Upper lobe of right lung (tissue), 1 donor: ENCODE data around the gene HACD4. TPM values are rescaled to one million over a fixed set of nuclear protein-coding genes. Genes with fewer than 3 reads are reported as not detected.

ENCODE experiments used
- ATAC-seq: fragments of 200-7000 bp; cut with Tn5 transposase; one replicate; pipeline ENCODE4 v1.9.1; 2020; ENCODE audit warnings: mild to moderate bottlenecking, moderate library complexity
- DNase-seq: peaks from one replicate; pipeline ENCODE4 v3.0.0-alpha.2; 2020
- H3K27ac ChIP-seq: fragments of 200-600 bp; one replicate; pipeline ENCODE4 v1.8.0; 2022
- H3K27me3 ChIP-seq: fragments of 200-600 bp; one replicate; pipeline ENCODE4 v1.8.0; 2022; ENCODE audit warnings: mild to moderate bottlenecking
- H3K36me3 ChIP-seq: fragments of 200-600 bp; one replicate; pipeline ENCODE4 v1.8.0; 2022
- H3K4me1 ChIP-seq: fragments of 200-600 bp; one replicate; pipeline ENCODE4 v1.8.0; 2022
- H3K4me3 ChIP-seq: fragments of 200-600 bp; one replicate; pipeline ENCODE4 v1.8.0; 2022; ENCODE audit warnings: mild to moderate bottlenecking
- H3K9me3 ChIP-seq: fragments of 200-600 bp; one replicate; pipeline ENCODE4 v1.8.0; 2022
- CTCF ChIP-seq: fragments of 200-600 bp; IDR thresholded peaks from one replicate; pipeline ENCODE4 v1.8.0; 2022; ENCODE audit warnings: antibody characterized with exemption
- intact Hi-C: fragments of 100-400 bp; cut with DNase I; formaldehyde crosslinking; loops from one replicate; pipeline ENCODE4 v1.11.0; 2022
- total RNA-seq: library from RNA; stranded (reverse); fragmentation: NEBNext Ultra II Directional; extraction: Animal tissue kit (Norgen Biotek cat#: 25700); gene quantifications from one replicate; pipeline ENCODE4 v1.2.1, GENCODE V29; 2021
- donor health status: DM: no; HTN: yes; CAD: no; lungs with severe emphysema.

HACD4 gene
- total RNA-seq, 1 donor from 2014 or later = 10.6 TPM

- intact Hi-C loops = no loop called here
- ATAC-seq (no peak), DNase-seq (no peak)
- H3K27ac ChIP-seq = no peak overlapping the region
- no peak overlapping the region for H3K4me3 ChIP-seq
- no peaks in the 10 kb centered on the region for H3K9me3 ChIP-seq
- TF ChIP-seq CTCF = no peak
- no peaks in the 10 kb centered on the region for H3K27me3 ChIP-seq
- no peaks in the 10 kb centered on the region for H3K36me3 ChIP-seq
- no peaks in the 10 kb centered on the region for H3K4me1 ChIP-seq
Observed at GRCh38 chr9:20962536-20963225, 68.8 kb downstream of the HACD4 start.

GRCh38 chr9:20950707-20951106 is 80.7 kb downstream of the HACD4 start:
- ATAC-seq = no peak
- TF ChIP-seq CTCF = no peak
- Histone ChIP-seq H3K4me3 (no peak overlapping the region), H3K36me3 (peaks cover 29% of the 10 kb centered on the region), H3K4me1 (no peaks in the 10 kb centered on the region), H3K27ac (no peak overlapping the region), H3K27me3 (no peaks in the 10 kb centered on the region), H3K9me3 (no peaks in the 10 kb centered on the region)
- intact Hi-C loops = no loop called here
- no peak for DNase-seq

Other genes starting within 250 kb of the HACD4 start
- gene IFNB1, start 46.3 kb upstream of the HACD4 start, total RNA-seq = not detected
- gene IFNW1, start 110.2 kb upstream of the HACD4 start, total RNA-seq = not detected
- gene IFNA21, start 135.0 kb upstream of the HACD4 start, total RNA-seq = not detected
- not detected for gene IFNA4, start 155.9 kb upstream of the HACD4 start, total RNA-seq
- gene IFNA7, start 170.6 kb upstream of the HACD4 start, total RNA-seq = not detected
- not detected for gene IFNA10, start 175.5 kb upstream of the HACD4 start, total RNA-seq
- not detected for gene IFNA16, start 185.7 kb upstream of the HACD4 start, total RNA-seq
- gene IFNA17, start 196.6 kb upstream of the HACD4 start, total RNA-seq = not detected
- not detected for gene IFNA14, start 208.4 kb upstream of the HACD4 start, total RNA-seq